CD4-positive, alpha-beta T cell treated with Interferon alpha-2 for 1 hour (primary cell): ENCODE data around the gene PCYT1B.
"Not testable (repeated sequence)": the region's sequence is repeated elsewhere in the genome, so short reads cannot be mapped to it uniquely, and the experiment has no call there.

Source experiments
- DNase-seq, 2 donors: peaks; one replicate each; pipeline ENCODE4 v3.0.0-alpha.2; 2020 to 2022

The PCYT1B gene

GRCh38 chrX:24643116-24643515 is 4.0 kb downstream of the PCYT1B start:
- no peak for DNase-seq

DNA sequence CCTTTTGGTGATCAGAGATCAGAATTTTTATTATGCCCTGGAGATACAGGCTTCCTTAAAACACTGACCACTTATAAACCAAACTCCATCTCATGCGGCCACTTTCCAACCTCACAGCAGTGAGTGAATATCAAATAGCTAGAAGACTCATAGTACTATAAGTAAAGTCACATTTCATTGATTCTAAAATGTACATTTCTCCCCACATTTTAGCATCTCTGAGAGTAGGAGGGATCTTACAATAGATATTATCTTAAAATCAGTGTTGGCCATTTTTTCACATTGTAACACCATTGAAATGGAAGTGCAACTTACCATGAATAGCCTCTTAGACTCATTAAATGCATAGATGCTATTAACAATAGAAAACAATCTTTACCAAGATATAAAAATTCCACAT is 17.4 kb downstream of the PCYT1B start:
- DNase-seq = no peak

DNA sequence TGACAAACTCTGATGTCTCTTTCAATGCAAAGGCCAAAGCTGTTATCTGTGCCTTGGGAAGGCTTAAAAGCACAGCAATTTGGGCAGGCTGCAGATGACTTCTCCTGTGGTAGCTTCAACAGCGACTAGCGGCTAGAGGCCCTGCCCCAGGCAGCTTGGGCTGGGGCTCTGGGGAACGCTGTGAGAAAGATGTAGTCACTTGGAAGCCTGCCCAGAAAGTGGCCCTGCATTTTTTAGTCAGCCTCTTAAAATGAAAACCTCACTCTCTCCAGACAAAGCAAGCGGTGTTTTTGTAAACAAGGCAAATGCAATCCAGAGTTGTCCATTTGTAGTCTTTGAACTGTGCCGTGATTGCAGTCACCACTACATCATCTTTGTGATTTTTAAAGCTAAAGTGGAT is 27.5 kb downstream of the PCYT1B start:
- DNase-seq = no peak

DNA sequence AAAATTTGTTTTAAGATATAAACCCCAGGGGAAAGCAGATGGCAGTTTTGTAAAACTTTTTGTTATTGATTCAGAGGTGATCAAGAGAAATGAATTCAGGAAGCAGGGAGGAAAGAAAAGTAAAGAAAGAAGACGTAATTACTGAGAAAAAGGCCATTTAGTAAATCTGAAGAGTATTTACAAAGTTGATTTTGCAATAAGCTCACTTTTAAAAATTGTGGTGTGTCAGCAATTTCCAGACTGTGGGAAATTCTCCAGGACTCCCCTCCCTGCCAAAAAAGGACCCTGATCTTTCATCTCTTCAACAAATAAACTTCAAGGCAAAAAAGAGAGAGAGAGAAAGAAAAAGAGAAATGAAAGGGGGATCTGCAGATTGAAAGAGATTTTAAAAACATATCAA is 36.6 kb downstream of the PCYT1B start:
- no peak for DNase-seq

DNA sequence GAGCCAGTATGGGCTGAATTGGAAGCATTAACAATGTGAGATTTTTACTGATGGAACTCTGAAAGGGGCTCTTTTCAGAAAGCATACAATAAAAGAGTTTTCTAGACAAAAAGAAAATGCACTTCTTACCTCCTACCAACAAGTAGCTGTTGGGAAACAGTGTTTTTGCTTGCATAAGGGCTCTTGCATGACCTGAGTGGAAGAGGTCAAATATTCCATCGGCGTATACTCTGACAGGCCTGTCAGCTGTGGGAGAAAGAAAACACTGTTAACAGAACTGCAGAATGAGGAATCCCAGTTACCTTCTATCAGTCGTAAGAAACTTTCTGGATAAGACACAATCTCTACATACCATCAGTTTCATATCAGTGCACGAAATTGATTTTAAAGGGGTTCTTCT is 39.5 kb downstream of the PCYT1B start:
- DNase-seq = no peak

- not testable (repeated sequence) for DNase-seq
Measured at GRCh38 chrX:24605941-24606340, 41.2 kb downstream of the PCYT1B start.

DNA sequence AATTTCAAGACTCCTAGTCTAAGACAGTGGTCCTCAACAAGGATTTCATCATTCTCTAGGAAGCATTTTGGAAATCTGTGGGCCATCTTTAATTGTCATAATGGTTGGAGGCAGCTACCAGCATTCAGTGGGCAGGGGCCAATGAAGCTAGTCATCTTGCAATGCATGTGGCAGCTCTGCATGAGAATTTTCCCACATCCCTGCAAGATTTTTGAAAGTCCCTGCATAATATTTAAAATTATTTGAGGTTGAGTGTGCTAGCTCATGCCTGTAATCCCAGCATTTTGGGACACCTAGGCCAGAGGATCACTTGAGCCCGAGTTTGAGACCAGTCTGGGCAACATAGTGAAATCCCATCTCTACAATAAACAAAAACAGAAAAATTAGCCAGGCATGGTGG is 44.0 kb downstream of the PCYT1B start:
- no peak for DNase-seq

DNA sequence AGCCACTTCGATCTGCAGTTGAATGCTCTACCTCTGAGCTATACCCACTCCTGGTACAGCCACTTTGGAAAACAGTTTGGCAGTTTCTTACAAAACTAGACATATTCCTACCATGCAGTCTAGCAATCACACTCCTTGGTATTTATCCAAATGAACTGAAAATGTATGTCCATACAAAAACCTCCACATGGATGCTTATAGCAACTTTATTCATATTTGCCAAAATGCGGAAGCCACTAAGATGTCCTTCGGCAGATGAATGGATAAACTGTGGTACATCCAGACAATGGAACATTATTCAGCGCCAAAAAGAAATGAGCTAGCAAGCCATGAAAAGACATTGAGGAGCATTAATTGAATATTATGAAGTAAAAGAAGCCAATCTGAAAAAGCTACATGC is 45.3 kb downstream of the PCYT1B start:
- DNase-seq = no peak

GRCh38 chrX:24594501-24594900 is 52.6 kb downstream of the PCYT1B start:
- no peak for DNase-seq

- DNase-seq = no peak
Measured at GRCh38 chrX:24590111-24590510, 57.0 kb downstream of the PCYT1B start.

DNA sequence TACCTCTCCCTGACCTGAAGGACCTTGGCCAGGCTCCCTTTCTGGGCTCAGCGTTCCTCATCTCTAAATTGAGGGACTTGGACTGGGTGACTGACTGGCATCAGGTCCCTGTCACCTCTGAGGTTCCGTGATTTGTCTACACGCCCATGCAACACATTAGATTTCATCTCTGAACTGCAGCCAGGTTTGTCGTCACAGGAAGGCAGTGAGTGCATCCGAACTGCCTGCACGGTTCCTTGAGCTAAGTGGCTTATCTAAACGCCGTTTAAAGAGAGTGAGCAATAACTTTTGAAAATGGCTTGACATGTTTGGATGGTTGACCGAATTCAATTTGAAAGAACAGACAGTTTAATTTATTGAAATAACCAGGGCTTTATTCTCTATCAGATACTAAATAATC is 70.1 kb downstream of the PCYT1B start:
- DNase-seq = no peak

GRCh38 chrX:24575496-24575895 is 71.7 kb downstream of the PCYT1B start:
- no peak for DNase-seq

- no peak for DNase-seq
Measured at GRCh38 chrX:24574743-24575142, 72.4 kb downstream of the PCYT1B start.

DNA sequence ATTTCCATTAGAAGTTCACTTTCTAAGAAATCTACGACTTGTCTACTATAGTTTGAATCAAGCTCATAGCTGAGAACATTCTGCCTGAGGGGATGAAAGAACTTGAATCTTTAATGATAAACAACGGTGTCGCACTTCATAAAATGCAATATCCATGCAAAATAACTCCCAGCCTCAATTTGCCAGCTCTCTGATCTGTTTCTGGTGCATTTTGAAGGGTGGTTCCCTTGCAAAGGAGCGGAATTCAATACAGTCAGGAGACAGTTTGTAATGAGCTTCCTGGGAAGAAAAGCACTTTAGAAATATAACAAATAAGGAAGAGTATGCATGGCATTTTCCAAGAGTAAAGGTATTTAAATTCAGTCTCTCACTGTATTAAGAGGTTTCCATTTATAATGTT is 80.0 kb downstream of the PCYT1B start:
- DNase-seq = no peak

- no peak for DNase-seq
Measured at GRCh38 chrX:24566240-24566639, 80.9 kb downstream of the PCYT1B start.

- no peak for DNase-seq
Measured at GRCh38 chrX:24563291-24564010, 83.7 kb downstream of the PCYT1B start.

DNA sequence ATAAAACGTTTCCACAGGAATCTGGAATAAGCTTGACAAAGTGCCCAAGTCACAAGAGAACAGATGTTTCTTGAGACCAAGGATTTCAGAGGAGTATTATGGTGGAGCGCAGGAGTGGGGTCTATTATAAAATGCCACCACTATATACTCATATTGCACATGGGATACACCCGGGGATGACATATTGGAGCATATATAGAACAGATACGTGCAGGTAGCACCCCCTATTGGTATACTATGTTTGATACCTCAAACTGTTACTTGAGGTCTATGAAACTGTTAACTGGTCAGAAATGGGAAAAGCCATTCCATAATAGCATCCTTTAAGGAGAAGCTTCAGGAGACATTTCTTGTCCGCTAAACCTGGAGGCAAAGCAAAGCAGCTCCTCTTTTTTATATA is 86.0 kb downstream of the PCYT1B start:
- DNase-seq = peak in 1 of 2 donors; percentile 2

GRCh38 chrX:24553011-24553410 is 94.1 kb downstream of the PCYT1B start:
- no peak for DNase-seq

DNA sequence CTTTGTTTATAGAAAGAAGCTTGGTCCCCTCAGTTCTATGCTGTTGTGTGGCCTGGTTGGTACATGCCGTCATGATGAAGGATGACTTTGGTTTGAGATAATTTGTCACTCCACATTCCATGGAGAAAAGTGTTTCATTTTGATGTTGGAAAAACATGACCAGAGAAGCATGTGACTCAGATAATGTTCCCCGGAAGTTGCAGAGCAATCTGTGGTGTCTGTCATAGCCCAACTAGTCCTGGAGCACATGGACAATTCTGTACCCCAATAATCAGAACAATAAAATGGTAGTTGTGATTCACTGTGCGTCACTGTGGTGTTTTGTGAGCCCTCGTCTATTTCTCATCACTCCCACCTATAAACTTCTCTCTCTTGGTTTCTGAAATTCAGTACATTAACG is 97.0 kb downstream of the PCYT1B start:
- DNase-seq = no peak

DNA sequence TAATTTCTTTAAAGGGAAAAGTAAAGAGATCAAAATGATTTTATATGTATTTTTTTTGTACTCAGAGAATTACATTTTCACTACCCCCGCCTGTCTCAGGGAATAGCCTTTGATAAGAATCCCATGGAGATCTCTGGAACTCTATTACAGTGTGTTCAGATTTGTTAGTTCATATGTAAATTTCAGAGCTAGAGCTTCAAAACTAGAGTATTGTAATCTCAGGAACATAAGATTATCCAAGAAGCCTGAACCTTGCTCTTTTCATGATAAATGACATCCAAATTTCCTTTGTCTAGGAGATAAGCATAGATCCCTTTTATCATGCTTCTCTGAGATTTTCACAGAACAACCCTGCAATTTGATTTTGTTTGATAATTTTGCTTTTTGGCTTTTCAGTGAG is 99.2 kb downstream of the PCYT1B start:
- DNase-seq = no peak

DNA sequence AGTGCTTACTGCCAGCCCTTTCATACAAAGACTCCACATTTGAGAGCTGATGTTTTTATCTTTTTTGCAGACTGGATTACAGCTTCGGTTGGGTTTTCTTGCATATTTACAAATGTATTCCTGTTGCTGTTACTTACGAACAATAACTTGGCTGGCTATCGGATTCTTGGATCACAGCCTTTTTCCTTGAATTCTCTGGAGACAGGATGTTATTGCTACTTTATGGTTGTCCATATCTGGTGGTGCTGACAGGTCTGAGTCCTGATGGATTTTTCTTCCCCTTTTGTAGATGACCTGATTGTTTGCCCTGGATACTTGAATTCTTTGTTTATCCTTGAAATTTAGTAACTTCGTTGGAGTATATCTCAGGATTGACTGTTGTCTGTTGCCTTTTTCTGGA is 104.4 kb downstream of the PCYT1B start:
- DNase-seq = no peak

- DNase-seq = no peak
Measured at GRCh38 chrX:24536551-24536950, 110.6 kb downstream of the PCYT1B start.

DNA sequence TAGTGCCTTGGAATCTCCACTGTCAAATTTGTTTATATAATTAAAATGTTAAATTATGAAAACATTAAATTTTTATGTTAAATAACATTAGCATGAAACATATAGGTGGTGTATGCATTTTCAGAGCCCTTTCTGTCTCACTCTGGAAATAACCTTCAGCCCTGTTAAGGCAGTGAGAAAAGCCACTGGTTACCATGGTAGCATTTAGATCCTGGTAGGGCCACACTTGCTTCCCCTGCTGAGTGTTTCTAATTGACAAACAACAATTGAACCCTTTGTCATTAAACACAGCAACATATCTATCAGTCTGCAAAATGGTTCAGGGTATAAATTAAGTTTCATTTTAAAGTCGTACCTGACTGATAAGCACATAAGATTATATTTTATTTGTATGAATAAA is 118.5 kb downstream of the PCYT1B start:
- DNase-seq = no peak

DNA sequence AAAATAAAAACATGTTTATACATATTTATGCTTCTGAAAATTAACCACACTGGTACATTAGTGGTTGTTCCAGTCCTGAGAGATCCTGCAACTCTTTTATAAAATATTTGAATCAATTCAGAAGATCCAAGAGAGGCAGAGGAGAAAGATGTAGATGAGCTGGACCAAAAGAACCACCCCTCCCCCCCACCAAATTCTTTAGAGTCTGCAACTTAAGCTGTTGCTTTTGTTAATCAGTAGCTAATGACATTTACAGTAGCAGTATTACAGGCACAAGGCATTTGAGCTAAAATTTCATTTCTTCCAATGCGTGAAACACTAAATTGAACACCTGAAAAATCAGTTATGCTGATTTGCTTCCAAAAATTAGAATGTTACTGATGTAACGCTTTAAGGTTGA is 120.5 kb downstream of the PCYT1B start:
- no peak for DNase-seq

GRCh38 chrX:24525455-24525854 is 121.7 kb downstream of the PCYT1B start:
- DNase-seq = no peak

DNA sequence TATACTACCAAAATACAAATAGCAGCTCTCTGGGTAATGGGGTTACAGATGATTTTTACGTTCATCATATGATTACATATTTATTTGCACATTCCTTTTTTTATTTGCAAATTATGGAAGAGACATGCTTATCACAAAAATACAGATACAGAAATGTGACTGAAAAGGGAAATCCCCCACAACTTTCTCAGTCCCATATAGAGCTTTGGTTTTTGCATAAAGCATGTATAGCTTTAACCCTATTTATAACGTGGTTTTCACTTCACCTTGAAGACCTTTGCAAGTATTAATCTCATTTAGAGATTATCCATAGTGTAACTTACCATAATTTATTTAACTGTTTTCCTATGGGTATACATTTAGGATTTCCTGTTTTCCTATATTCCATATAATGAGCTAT is 126.7 kb downstream of the PCYT1B start:
- no peak for DNase-seq
